A549 (cell line): ENCODE results near the gene AJAP1. TPM values are rescaled to one million over a fixed set of nuclear protein-coding genes. Genes with fewer than 3 reads are reported as not detected.

Experiments used
- ATAC-seq, 2 experiments: fragments of 200-7000 bp in 1 of 2; fragments of >200 bp in 1 of 2; cut with Nextera tagmentation in 1 of 2; cut with Tn5 transposase in 1 of 2; 3 replicates each; pipeline versions ENCODE4 v1.8.0 to v1.9.1; 2018 to 2020; ENCODE audit warnings: mild to moderate bottlenecking in 1 of 2, moderate library complexity in 1 of 2
- CTCF ChIA-PET: fragments of 300-600 bp; sonication (Branson Sonifier 250); formaldehyde crosslinking; extraction: SDS; loops from one replicate; lab custom pipeline; 2021; ENCODE audit warnings: antibody characterized with exemption, inconsistent platforms; lab: Yijun Ruan, JAX
- POLR2A ChIA-PET: fragments of 350-600 bp; formaldehyde crosslinking; extraction: SDS; loops from one replicate; lab custom pipeline; 2021; ENCODE audit warnings: antibody characterized with exemption, inconsistent platforms; lab: Yijun Ruan, JAX
- DNase-seq, 2 experiments: peaks; one replicate each; pipeline versions ENCODE4 v3.0.0 to v3.0.0-alpha.2; 2011 to 2016; ENCODE audit warnings: low read depth in 1 of 2, low spot score in 1 of 2
- FAIRE-seq: peaks from 2 replicates; lab custom pipeline; 2011; peaks lifted over from hg19 to GRCh38; lab: Jason Lieb, UNC
- H3K27ac ChIP-seq, 2 experiments: fragments of >200 bp; sonication (Bioruptor Twin); formaldehyde crosslinking; 3 replicates each; pipeline ENCODE4 v1.5.1; 2016 to 2017
- H3K4me1 ChIP-seq: fragments of >200 bp; sonication (Bioruptor Twin); formaldehyde crosslinking; 3 replicates; pipeline ENCODE4 v1.6.1; 2016
- H3K4me2 ChIP-seq: fragments of >200 bp; sonication (Bioruptor Twin); formaldehyde crosslinking; 3 replicates; pipeline ENCODE4 v1.6.1; 2016
- H3K4me3 ChIP-seq: fragments of >200 bp; sonication (Bioruptor Twin); formaldehyde crosslinking; 3 replicates; pipeline ENCODE4 v1.5.1; 2016
- H3K9me3 ChIP-seq: fragments of >200 bp; sonication (Bioruptor Twin); formaldehyde crosslinking; 3 replicates; pipeline ENCODE4 v1.6.1; 2016
- CBX2 ChIP-seq: fragments of 200-600 bp; sonication (generic); IDR thresholded peaks from 2 replicates; pipeline ENCODE4 v1.6.1; 2016; ENCODE audit warnings: low read depth, mild to moderate bottlenecking, borderline replicate concordance
- CHD2 ChIP-seq: fragments of 150-350 bp; IDR thresholded peaks from 2 replicates; pipeline ENCODE4 v1.6.1; 2014; ENCODE audit warnings: low read length; ENCODE audit not compliant: partially characterized antibody
- CHD4 ChIP-seq: fragments of 200-600 bp; sonication (generic); IDR thresholded peaks from 2 replicates; pipeline ENCODE4 v1.6.1; 2016; ENCODE audit warnings: antibody characterized with exemption, mild to moderate bottlenecking, borderline replicate concordance
- EHF ChIP-seq: fragments of 250-450 bp; sonication (Bioruptor Pico); IDR thresholded peaks from 2 replicates; pipeline ENCODE4 v1.5.0; 2020; ENCODE audit warnings: mild to moderate bottlenecking
- EHMT2 ChIP-seq: fragments of 200-600 bp; sonication (generic); IDR thresholded peaks from 2 replicates; pipeline ENCODE4 v1.6.1; 2016; ENCODE audit warnings: antibody characterized with exemption, low read depth, mild to moderate bottlenecking, moderate library complexity
- EP300 ChIP-seq, 2 experiments: fragments of >200 bp; sonication (Bioruptor Twin); formaldehyde crosslinking; IDR thresholded peaks; 2 replicates in 1 of 2; 3 replicates in 1 of 2; pipeline ENCODE4 v1.6.1; 2016 to 2017
- FOSL2 ChIP-seq, 2 experiments: fragments of 450-650 bp in 1 of 2; fragments of >200 bp in 1 of 2; sonication (Bioruptor Twin) in 1 of 2; formaldehyde crosslinking; IDR thresholded peaks; 2 replicates each; pipeline versions ENCODE4 v1.5.0 to v1.6.1; 2016 to 2020; ENCODE audit warnings: mild to moderate bottlenecking in 1 of 2, moderate library complexity in 1 of 2
- JUNB ChIP-seq: fragments of >200 bp; sonication (Bioruptor Twin); formaldehyde crosslinking; IDR thresholded peaks from 2 replicates; pipeline ENCODE4 v1.6.1; 2016
- KDM5A ChIP-seq: fragments of 200-600 bp; sonication (generic); IDR thresholded peaks from 2 replicates; pipeline ENCODE4 v1.6.1; 2016; ENCODE audit warnings: antibody characterized with exemption, mild to moderate bottlenecking
- MAFK ChIP-seq: fragments of 450-650 bp; IDR thresholded peaks from 2 replicates; pipeline ENCODE4 v1.6.1; 2014; ENCODE audit not compliant: partially characterized antibody
- MAZ ChIP-seq: fragments of 150-350 bp; IDR thresholded peaks from 2 replicates; pipeline ENCODE4 v1.6.1; 2014; ENCODE audit warnings: antibody characterized with exemption, low read depth, low read length, borderline replicate concordance
- PHF8 ChIP-seq: fragments of 200-600 bp; sonication (generic); IDR thresholded peaks from 2 replicates; pipeline ENCODE4 v1.6.1; 2016; ENCODE audit warnings: low read depth, mild to moderate bottlenecking, antibody characterized with exemption, moderate library complexity, borderline replicate concordance
- POLR2A ChIP-seq: IDR thresholded peaks from 2 replicates; pipeline ENCODE4 v1.6.1; 2012; ENCODE audit warnings: mild to moderate bottlenecking, low read length
- RCOR1 ChIP-seq: fragments of 150-350 bp; IDR thresholded peaks from 2 replicates; pipeline ENCODE4 v1.6.1; 2014; ENCODE audit warnings: antibody characterized with exemption, low read length, low read depth
- RFX5 ChIP-seq: fragments of 450-650 bp; IDR thresholded peaks from 2 replicates; pipeline ENCODE4 v1.7.1; 2014; ENCODE audit warnings: antibody characterized with exemption, mild to moderate bottlenecking, moderate library complexity
- TFCP2L1 ChIP-seq: fragments of 250-450 bp; sonication (Bioruptor Pico); IDR thresholded peaks from 2 replicates; pipeline ENCODE4 v1.5.0; 2021; ENCODE audit warnings: mild to moderate bottlenecking
- TP53 ChIP-seq: fragments of 250-450 bp; sonication (Bioruptor Pico); IDR thresholded peaks from 2 replicates; pipeline ENCODE4 v1.5.0; 2021; ENCODE audit warnings: mild to moderate bottlenecking, moderate library complexity
- ZNF302 ChIP-seq: fragments of 250-450 bp; sonication (Bioruptor Pico); IDR thresholded peaks from 2 replicates; pipeline ENCODE4 v1.9.0; 2021; ENCODE audit warnings: inconsistent platforms, mild to moderate bottlenecking, moderate library complexity
- WGBS: methylation state at CpG from one replicate; pipeline ENCODE4 v1.1.6; 2017; ENCODE audit errors: missing lambda C conversion rate; 5-methylcytosine and 5-hydroxymethylcytosine counted together
- polyA plus RNA-seq, 4 experiments: library from polyadenylated mRNA; depleted of rRNA in 3 of 4; stranded (reverse); fragments of >200 nt; fragmentation: RNase III in 1 of 4; extraction: RNeasy Plus Mini Kit Qiagen cat#74134 plus additional on column Dnase treatment in 1 of 4; gene quantifications; 2 replicates in 3 of 4; 3 replicates in 1 of 4; pipeline ENCODE4 v1.2.3, GENCODE V29; 2011 to 2017
- TF ChIP-seq, protein P1 (sequence below): fragments of 450-650 bp; IDR thresholded peaks from 2 replicates; pipeline ENCODE4 v1.6.1; 2014; ENCODE audit warnings: antibody characterized with exemption
- TF ChIP-seq, protein P2 (sequence below): fragments of 250-450 bp; sonication (Bioruptor Pico); IDR thresholded peaks from 2 replicates; pipeline ENCODE4 v1.5.0; 2020; ENCODE audit warnings: low read depth, mild to moderate bottlenecking, moderate library complexity
- TF ChIP-seq, protein P3 (sequence below): IDR thresholded peaks from 2 replicates; pipeline ENCODE4 v1.6.1; 2012
- TF ChIP-seq, protein P4 (sequence below): fragments of >200 bp; sonication (Bioruptor Twin); formaldehyde crosslinking; IDR thresholded peaks from 3 replicates; pipeline ENCODE4 v1.5.1; 2016
- TF ChIP-seq, protein P5 (sequence below): fragments of 200-600 bp; sonication (generic); IDR thresholded peaks from 2 replicates; pipeline ENCODE4 v1.6.1; 2016; ENCODE audit warnings: antibody characterized with exemption, mild to moderate bottlenecking, moderate library complexity

Gene AJAP1
- polyA plus RNA-seq, 2 of the 4 experiments (the other 2 are of a cell fraction), result not detected

DNA sequence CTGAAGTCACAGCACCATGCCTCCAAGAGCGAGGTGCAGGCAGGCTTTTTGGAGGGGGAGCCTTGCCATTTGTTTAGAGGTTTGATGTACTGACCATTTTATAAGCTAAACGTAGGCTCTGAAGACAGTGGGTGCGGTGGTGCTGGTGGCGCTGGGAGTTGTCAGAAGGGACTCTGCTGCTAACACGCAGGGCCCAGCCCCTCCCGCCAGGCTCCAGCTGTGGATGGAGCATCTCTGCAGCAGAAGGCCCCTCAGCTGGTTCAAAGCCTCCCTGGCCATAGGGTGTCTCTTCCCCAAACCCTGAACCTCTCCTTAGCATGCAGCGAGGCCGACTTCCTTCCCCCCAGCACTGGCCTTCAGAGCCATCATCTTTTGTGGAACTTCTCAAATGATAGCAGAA, 105.3 kb downstream of the AJAP1 start (continued):
- TF ChIP-seq TFCP2L1 (CRISPR knock-in tag), result no peak

DNA sequence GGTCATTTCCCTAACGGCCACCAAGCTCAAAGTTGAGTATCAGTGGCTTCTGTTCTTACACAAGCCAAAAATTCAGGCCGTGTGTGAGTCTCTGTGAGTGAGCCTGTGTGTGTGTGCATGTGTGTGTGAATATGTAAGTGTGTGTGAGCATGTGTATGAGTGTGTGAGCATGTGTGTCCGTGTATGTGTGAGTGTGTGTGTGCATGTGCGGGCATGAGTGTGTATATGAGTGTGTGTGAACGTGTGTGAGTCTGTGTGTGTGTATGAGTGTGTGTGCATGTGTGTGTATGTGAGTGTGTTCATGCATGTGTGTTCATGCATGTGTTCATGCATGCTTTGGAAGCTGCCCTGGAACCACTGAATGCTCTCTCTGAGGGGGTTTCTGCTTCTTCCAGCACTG, 105.7 kb downstream of the AJAP1 start:
- H3K4me1 ChIP-seq, result no peaks in the 10 kb centered on the region
- no peaks in the 10 kb centered on the region; the same call in 2 of the 3 replicates for H3K9me3 ChIP-seq
- H3K4me3 ChIP-seq, result no peak overlapping the region
- no peak for ATAC-seq
- no peak for DNase-seq
- H3K27ac ChIP-seq, result no peak overlapping the region
- CTCF ChIA-PET, result no interaction called here
- no peak overlapping the region for H3K4me2 ChIP-seq
- POLR2A ChIA-PET, result no interaction called here
- TF ChIP-seq, protein P1, sequence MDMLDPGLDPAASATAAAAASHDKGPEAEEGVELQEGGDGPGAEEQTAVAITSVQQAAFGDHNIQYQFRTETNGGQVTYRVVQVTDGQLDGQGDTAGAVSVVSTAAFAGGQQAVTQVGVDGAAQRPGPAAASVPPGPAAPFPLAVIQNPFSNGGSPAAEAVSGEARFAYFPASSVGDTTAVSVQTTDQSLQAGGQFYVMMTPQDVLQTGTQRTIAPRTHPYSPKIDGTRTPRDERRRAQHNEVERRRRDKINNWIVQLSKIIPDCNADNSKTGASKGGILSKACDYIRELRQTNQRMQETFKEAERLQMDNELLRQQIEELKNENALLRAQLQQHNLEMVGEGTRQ, result no peak
- no peak for TF ChIP-seq EP300 (IDR thresholded peaks at IDR 0.05)
- no peak for TF ChIP-seq CHD4
- TF ChIP-seq FOSL2 (IDR thresholded peaks at IDR 0.05), result no peak
- TF ChIP-seq FOSL2 (CRISPR knock-in tag; IDR thresholded peaks at IDR 0.05), result no peak
- no peak for TF ChIP-seq EHF (CRISPR knock-in tag)
- no peak for TF ChIP-seq POLR2A
- no peak for TF ChIP-seq ZNF302 (CRISPR knock-in tag)
- 1% methylated on average over 5 of the region's 5 CpGs for WGBS
- FAIRE-seq, result no peak

DNA sequence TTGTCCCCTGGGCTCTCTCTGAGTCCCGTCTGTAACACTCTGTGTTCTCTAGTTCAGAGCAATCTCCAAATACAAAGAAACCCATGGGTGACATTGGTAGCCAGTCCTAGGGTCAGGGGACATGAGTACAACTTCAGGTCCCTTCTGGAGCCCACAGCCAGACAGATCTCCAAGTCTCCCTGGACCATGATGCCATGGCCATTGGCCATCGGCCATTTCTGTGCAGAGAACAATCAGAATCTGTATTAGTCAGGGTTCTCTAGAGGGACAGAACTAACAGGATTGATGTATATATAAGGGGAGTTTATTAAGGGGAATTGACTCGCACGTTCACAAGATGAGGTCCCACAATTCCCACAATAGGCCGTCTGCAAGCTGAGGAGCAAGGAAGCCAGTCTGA, 106.9 kb downstream of the AJAP1 start:
- ChIA-PET POLR2A (no interaction called here), CTCF (no interaction called here)
- ATAC-seq (no peak), FAIRE-seq (no peak), DNase-seq (no peak)
- Histone ChIP-seq H3K27ac (no peak overlapping the region), H3K4me1 (no peaks in the 10 kb centered on the region), H3K9me3 (no peaks in the 10 kb centered on the region; the same call in 2 of the 3 replicates), H3K4me2 (no peak overlapping the region), H3K4me3 (no peak overlapping the region)
- WGBS, result 0% methylated on average over 5 of the region's 5 CpGs
- TF ChIP-seq MAZ, result no peak

DNA sequence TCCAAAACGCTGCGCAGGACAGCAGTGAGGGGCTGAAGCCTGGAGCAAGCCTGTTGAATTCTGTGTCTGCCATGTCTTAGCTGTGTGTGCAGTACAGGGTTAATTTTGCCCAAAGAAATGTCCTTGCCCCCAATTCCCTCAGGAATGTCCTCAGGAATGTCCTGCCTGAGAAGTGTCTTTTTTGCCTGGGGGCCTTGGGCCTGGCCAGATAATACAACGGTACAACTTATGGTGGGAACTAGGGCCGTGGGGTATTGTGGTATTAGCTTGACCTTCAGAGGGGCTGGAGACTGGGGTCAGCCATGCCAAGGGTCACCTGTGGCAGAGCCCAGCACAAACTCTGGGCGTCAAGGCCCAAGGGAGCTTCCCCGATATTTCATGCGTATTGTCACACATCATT, 107.7 kb downstream of the AJAP1 start:
- no peak for TF ChIP-seq RCOR1
- TF ChIP-seq RFX5, result no peak
- TF ChIP-seq, protein P2, sequence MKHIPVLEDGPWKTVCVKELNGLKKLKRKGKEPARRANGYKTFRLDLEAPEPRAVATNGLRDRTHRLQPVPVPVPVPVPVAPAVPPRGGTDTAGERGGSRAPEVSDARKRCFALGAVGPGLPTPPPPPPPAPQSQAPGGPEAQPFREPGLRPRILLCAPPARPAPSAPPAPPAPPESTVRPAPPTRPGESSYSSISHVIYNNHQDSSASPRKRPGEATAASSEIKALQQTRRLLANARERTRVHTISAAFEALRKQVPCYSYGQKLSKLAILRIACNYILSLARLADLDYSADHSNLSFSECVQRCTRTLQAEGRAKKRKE, result no peak
- TF ChIP-seq EHMT2, result no peak
- TF ChIP-seq, protein P3, sequence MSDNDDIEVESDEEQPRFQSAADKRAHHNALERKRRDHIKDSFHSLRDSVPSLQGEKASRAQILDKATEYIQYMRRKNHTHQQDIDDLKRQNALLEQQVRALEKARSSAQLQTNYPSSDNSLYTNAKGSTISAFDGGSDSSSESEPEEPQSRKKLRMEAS, result no peak
- TF ChIP-seq, protein P4, sequence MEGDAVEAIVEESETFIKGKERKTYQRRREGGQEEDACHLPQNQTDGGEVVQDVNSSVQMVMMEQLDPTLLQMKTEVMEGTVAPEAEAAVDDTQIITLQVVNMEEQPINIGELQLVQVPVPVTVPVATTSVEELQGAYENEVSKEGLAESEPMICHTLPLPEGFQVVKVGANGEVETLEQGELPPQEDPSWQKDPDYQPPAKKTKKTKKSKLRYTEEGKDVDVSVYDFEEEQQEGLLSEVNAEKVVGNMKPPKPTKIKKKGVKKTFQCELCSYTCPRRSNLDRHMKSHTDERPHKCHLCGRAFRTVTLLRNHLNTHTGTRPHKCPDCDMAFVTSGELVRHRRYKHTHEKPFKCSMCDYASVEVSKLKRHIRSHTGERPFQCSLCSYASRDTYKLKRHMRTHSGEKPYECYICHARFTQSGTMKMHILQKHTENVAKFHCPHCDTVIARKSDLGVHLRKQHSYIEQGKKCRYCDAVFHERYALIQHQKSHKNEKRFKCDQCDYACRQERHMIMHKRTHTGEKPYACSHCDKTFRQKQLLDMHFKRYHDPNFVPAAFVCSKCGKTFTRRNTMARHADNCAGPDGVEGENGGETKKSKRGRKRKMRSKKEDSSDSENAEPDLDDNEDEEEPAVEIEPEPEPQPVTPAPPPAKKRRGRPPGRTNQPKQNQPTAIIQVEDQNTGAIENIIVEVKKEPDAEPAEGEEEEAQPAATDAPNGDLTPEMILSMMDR, result no peak
- TF ChIP-seq, protein P5, sequence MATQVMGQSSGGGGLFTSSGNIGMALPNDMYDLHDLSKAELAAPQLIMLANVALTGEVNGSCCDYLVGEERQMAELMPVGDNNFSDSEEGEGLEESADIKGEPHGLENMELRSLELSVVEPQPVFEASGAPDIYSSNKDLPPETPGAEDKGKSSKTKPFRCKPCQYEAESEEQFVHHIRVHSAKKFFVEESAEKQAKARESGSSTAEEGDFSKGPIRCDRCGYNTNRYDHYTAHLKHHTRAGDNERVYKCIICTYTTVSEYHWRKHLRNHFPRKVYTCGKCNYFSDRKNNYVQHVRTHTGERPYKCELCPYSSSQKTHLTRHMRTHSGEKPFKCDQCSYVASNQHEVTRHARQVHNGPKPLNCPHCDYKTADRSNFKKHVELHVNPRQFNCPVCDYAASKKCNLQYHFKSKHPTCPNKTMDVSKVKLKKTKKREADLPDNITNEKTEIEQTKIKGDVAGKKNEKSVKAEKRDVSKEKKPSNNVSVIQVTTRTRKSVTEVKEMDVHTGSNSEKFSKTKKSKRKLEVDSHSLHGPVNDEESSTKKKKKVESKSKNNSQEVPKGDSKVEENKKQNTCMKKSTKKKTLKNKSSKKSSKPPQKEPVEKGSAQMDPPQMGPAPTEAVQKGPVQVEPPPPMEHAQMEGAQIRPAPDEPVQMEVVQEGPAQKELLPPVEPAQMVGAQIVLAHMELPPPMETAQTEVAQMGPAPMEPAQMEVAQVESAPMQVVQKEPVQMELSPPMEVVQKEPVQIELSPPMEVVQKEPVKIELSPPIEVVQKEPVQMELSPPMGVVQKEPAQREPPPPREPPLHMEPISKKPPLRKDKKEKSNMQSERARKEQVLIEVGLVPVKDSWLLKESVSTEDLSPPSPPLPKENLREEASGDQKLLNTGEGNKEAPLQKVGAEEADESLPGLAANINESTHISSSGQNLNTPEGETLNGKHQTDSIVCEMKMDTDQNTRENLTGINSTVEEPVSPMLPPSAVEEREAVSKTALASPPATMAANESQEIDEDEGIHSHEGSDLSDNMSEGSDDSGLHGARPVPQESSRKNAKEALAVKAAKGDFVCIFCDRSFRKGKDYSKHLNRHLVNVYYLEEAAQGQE, result no peak
- no peak for TF ChIP-seq KDM5A
- TF ChIP-seq CBX2, result no peak
- TF ChIP-seq CHD2, result no peak
- no peak for TF ChIP-seq PHF8
- no peak for TF ChIP-seq MAFK
- TF ChIP-seq TP53 (CRISPR knock-in tag), result no peak
- TF ChIP-seq JUNB, result no peak
- FAIRE-seq (no peak), DNase-seq (no peak), ATAC-seq (no peak)
- WGBS, result 14% methylated on average over 4 of the region's 7 CpGs
- Histone ChIP-seq H3K4me2 (no peak overlapping the region), H3K4me3 (no peak overlapping the region), H3K27ac (no peak overlapping the region), H3K4me1 (no peaks in the 10 kb centered on the region), H3K9me3 (no peaks in the 10 kb centered on the region; the same call in 2 of the 3 replicates)
- POLR2A ChIA-PET, result no interaction called here
- CTCF ChIA-PET, result no interaction called here
